KG1 (cell line): Measurements from ENCODE around the gene SLC39A11.

Experiments
- DNase-seq: peaks from one replicate; lab custom pipeline; 2025; lab: John Stamatoyannopoulos, UW

Gene SLC39A11

DNA sequence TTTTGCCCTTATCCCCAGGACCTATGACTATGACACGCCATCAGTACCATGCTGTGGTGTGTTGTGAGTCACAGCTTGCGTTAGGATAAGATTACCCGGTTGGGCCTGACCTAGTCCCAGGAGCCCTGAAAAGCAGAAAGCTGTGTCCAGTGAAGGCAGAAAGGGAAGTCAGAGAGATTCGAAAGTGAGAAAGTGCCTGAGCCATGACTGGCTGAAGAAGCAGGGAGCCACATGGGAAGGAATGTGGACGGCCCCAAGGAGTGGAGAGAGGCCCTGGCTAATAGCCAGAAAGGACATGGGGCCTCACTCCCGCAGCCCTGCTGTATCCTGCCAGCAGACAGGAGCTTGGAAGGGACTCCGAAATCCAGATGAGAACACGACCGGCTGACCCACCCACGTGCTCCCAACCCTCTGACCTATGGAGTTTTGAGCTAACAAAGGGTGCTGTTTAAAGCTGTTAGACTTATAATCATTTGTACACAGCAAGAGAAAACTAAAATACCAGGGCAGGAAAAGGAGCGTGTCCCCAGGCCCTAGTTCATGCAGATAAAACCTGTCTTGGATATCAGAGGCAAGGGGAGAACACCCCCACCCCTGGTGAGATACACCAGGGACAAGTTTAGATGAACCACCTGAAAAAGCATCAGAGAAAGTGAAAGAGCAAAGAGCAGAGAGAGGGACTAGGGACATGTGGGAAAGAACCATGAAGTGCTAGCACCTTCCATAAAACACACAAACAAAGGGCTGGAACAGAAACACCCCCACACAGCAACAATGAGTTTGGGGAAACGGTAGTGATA lies 115.3 kb downstream of the SLC39A11 start:
- DNase-seq = no peak

- DNase-seq = no peak
Measured at GRCh38 chr17:72975509-72975908, 117.0 kb downstream of the SLC39A11 start.

GRCh38 chr17:72974605-72975232 lies 117.8 kb downstream of the SLC39A11 start:
- DNase-seq = no peak

DNA sequence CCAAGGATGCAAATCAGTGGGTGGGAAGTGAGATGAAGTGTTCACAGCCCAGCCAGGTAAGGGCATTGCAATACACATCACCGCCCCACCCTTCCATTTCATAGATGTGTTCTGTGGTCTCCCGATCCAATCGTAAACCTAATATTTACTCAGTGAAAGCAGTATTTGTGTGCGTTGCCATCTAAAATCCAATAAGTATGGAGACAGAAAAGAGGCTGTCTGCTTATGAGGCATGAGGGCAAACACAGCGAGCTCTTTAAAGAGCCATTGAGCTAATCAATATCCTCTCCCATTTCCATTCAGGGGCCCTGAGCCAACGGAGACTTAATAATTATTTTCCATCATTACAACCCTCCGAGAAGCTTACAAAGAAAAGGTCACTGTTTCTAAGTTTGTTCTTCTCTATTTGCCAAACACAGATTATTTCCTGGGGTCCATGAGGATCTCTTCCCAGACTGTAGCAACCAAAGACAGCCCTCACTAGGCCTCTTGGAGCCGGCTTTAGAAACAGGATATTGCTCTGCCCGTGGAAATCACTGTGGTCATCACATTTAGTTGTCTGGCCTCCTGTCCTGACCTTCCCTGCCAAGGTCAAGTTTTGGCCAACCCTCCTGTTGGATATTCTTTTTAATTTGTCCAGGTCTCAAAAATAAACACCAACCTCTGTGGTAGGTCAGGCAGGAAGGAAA lies 120.1 kb downstream of the SLC39A11 start:
- no peak for DNase-seq

DNA sequence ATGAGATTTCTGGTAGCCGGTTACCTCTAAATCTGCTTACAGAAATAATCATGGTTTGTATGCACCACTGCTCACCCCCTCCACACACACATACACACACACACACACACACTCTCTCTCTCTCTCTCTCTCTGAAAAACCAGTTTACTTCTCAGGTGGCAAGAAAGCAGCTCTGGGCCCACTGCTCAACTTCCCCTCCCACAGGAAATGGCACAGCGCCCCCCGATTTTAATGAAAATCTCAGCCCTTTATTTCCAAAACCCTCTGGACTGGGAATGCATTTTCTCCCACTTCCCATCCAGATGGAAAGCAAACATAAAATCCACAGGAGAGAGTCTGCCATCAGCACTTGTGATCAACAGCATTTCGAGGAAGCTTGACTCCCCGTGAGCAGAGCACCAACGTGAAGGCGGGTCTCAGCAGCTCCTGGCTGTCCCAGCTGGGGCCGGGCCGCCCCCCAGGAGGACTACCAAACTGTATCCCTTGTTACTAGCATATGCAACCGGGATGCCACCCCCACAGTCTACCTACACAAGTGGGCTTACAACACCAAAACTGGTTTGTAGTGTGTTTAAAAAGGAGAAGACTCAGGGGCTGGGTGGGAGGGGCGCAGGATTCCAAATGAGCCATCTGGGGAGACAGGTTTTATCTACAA lies 121.1 kb downstream of the SLC39A11 start:
- DNase-seq = no peak

DNA sequence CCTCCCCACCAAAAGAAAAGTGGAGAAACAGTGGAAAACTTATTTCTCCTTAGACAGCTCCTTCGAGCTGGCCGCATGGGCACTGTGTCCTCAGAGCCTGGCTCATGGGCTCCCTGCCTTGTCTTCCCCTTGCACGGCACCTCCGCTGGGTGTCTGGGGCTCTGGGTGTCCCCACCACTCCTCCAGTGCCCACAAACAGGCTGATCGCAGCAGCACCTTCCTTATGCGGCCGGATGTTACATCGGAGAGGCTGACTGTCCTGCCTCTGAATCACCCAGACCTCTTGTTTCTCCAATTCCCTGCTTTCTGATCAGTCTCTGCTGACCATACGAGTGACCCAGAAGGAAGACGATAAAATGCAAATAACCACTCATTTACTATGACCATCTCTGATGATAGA lies 121.7 kb downstream of the SLC39A11 start:
- DNase-seq = no peak

GRCh38 chr17:72970246-72970645 lies 122.2 kb downstream of the SLC39A11 start:
- DNase-seq = no peak

- no peak for DNase-seq
Measured at GRCh38 chr17:72969293-72969906, 123.1 kb downstream of the SLC39A11 start.

GRCh38 chr17:72968798-72969197 lies 123.7 kb downstream of the SLC39A11 start:
- DNase-seq = no peak

DNA sequence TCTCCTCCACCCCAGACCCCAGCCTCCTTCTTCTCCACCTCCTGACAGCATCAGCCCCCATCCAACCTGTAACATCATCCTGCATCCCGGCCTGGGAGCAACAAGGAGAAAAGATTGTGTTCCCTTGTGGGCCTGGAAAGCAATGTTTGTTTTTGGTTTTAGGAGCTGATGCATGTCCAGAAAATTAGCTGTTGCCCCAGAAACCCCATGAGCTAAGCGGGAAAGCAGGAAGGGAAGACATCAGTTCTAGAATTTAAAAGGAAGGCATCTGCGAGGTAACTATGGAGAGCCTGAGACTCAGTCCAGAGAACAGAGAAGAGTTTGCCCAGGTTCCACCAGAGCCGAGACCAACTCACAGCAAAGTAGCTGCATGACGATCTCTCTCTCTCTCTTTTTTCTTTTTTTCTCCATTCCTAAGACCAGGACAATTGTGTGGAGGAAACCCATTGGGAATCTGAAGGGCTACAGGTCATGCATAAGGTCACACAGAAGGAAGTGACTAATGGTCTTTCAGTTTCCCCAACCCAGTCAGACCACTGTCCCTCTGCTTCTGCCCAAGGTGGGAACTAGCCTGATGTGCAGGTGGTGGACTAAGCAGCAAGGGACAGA lies 124.4 kb downstream of the SLC39A11 start:
- DNase-seq = no peak

- no peak for DNase-seq
Measured at GRCh38 chr17:72967277-72967970, 125.1 kb downstream of the SLC39A11 start.

DNA sequence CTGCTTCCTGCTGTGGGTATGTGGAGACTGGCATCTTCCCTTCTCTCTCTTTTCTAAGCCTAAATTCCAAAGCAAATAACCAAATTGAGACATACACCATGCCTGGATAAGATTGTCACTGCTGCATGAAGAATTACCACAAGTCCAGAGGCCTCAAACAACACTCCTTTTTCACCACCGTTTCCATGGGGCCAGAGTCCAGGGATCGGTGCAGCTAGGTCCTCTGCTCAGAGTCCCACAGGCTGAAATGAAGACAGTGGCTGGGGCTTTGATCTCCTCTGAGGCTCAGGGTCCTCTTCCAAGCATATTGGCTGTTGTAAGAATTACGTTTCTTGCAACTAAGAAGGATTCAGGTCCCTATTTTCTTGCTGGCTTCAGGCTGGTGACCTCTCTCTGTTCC lies 130.4 kb downstream of the SLC39A11 start:
- no peak for DNase-seq

GRCh38 chr17:72955391-72956140 lies 136.9 kb downstream of the SLC39A11 start:
- no peak for DNase-seq

GRCh38 chr17:72954579-72954978 lies 137.9 kb downstream of the SLC39A11 start:
- no peak for DNase-seq

DNA sequence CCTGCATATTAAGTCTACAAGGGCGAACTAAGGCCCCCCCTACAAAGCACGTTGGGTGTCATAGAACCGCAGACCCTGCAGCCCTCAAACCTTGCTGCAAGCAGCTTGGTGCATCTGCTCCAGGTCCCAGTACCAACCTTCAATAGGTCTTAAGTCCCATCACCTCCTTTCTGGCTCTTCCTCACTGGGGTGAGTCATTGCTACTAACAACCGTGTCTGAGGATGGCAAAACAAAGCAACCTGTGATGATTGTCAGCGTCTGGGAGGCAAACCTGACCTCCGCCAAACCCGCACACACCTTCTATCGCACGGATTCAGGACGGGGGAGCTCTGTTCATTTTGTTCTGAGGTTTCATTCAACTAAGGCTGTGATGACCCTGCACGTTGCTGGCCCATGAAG lies 138.9 kb downstream of the SLC39A11 start:
- DNase-seq = no peak

DNA sequence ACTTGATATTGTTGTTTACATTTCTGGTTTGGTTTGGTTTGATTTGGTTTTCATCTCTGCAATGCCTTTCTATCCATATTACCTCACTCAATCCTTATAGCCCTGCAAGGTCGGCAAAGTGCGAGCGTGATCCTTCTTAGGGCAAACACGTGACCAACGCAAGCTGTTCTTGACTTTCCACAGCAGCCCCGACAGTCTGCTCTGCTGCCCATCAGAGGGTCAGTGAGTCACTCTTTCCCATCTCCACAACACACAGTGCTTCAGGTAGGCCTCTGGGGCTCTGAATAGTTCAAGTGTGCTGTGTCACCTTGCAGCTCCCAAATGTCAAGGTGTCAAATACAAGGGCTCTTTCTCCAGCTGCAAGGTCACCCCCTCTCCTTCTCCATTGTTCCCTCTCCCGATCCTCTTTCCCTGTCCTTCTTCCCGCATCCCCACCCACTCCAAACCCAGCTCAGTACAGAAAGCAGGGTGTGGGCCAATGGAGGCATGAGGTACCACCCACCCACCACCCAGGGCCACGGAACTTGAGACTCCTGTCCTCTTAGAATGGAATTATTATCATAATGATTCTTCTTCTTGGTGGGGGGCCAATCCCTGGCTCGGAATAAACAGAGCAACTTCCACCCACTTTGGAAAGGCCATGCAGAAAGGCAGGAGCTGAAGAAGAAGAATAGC lies 139.7 kb downstream of the SLC39A11 start:
- no peak for DNase-seq

DNA sequence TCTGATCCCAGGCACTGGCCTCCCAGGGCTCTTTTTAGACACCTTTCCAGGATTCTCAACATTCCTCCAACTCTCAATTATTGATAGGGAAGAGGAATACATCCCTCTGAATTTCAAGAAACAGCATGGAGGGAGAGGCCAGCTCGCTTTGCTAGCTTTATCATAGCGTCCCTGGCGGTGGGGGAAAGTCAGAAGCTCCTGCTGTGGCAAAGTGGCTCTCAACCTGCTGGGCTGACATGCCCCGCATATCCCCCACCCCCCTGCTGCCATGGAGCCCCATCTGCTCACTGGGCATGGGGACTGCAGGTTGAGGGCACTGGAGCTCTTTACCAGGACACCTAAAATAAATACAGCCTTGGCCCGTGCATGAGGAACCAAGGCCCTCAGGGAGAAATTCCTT lies 140.3 kb downstream of the SLC39A11 start:
- no peak for DNase-seq

DNA sequence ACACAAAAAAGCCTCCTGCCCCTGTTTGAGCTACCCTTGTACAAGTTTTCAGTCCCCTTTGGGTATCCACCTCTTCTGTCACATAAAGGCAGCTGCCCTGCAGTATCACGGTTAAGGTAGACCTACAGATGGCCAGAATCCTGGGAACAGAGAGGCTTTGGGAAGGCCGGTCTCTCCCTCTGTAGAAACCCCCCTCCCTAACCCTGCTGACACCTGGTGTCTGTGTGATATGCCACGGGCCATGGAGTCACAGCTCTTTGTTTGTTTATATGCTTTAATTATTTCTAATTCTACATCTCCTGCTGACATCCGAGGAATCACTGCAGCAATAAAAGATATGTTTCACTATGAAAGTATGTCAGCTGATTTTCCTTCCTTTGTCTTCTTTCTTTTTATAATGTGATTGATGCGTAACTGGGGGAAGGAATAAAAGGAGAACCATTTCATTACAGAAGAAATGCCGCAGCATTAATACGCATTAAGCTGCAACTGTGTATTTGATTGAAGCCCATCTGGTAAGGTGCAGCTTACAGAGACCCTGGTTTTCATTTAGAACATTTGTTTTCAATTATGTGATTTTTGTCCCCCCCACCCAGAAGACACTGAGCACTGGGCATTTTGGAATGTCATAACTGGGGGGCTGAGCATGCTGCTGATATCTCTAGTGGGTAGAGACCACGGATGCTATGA lies 142.1 kb downstream of the SLC39A11 start:
- DNase-seq = no peak

DNA sequence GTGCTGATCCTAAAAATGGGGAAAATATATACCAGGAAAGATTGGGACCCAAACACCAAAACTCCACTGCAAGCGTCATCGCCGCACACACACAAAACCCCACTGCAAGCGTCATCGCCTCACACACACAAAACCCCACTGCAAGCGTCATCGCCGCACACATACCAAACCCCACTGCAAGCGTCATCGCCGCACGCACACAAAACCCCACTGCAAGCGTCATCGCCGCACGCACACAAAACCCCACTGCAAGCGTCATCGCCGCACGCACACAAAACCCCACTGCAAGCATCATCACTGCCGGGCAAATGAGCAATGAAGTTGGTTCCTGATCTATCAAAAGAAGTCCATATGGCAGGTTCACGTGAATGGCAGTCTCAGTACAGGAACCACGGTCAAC lies 144.4 kb downstream of the SLC39A11 start:
- no peak for DNase-seq
